PFSK-1 (cell line): Measurements from ENCODE around the gene DCC.

Experiments
- FOXP2 ChIP-seq: optimal IDR thresholded peaks from 2 replicates; pipeline ENCODE3; 2011; ENCODE audit warnings: borderline replicate concordance, control low read depth, inconsistent platforms; ENCODE audit not compliant: insufficient read depth; ENCODE audit errors: extremely low read length, extremely low read depth
- POLR2AphosphoS5 ChIP-seq: IDR thresholded peaks from 2 replicates; pipeline ENCODE4 v1.6.1; 2012; ENCODE audit warnings: low read depth, mild to moderate bottlenecking, control low read depth, low read length, moderate library complexity
- SIN3A ChIP-seq: IDR thresholded peaks from 2 replicates; pipeline ENCODE4 v1.6.1; 2012; ENCODE audit warnings: mild to moderate bottlenecking, low read length, moderate library complexity, borderline replicate concordance; ENCODE audit not compliant: insufficient read depth
- TAF1 ChIP-seq: IDR thresholded peaks from 2 replicates; pipeline ENCODE4 v1.6.1; 2012; ENCODE audit warnings: low read length, control low read depth, borderline replicate concordance; ENCODE audit not compliant: insufficient read depth
- TF ChIP-seq, protein P1 (sequence below), 2 experiments: IDR thresholded peaks; 2 replicates each; pipeline versions ENCODE4 v1.6.1 to v1.8.0; 2011 to 2012; ENCODE audit warnings: low read depth in 2 of 2, low read length in 2 of 2, control low read depth in 1 of 2, inconsistent platforms in 1 of 2, mild to moderate bottlenecking in 1 of 2, moderate library complexity in 1 of 2; ENCODE audit not compliant: insufficient read depth in 1 of 2

DNA sequence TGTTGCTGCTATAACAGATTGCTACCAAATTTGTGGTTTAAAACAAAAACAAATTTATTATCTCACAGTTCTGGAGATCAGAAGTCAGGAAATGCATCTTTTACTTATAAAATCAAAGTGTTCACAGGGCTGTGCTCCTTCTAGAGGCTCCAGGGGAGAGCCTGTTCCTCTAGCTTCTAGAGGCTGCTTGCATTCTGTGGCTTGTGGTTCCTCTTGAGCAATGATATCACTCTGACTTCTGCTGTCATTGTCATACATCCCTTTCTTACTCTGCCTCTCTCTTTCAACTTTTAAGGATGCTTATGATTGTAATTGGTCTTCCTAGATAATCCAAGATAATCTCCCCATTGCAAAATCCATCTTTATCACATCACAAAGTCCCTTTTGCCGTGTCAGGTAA lies 6.1 kb upstream of the DCC start:
- TF ChIP-seq, protein P1, sequence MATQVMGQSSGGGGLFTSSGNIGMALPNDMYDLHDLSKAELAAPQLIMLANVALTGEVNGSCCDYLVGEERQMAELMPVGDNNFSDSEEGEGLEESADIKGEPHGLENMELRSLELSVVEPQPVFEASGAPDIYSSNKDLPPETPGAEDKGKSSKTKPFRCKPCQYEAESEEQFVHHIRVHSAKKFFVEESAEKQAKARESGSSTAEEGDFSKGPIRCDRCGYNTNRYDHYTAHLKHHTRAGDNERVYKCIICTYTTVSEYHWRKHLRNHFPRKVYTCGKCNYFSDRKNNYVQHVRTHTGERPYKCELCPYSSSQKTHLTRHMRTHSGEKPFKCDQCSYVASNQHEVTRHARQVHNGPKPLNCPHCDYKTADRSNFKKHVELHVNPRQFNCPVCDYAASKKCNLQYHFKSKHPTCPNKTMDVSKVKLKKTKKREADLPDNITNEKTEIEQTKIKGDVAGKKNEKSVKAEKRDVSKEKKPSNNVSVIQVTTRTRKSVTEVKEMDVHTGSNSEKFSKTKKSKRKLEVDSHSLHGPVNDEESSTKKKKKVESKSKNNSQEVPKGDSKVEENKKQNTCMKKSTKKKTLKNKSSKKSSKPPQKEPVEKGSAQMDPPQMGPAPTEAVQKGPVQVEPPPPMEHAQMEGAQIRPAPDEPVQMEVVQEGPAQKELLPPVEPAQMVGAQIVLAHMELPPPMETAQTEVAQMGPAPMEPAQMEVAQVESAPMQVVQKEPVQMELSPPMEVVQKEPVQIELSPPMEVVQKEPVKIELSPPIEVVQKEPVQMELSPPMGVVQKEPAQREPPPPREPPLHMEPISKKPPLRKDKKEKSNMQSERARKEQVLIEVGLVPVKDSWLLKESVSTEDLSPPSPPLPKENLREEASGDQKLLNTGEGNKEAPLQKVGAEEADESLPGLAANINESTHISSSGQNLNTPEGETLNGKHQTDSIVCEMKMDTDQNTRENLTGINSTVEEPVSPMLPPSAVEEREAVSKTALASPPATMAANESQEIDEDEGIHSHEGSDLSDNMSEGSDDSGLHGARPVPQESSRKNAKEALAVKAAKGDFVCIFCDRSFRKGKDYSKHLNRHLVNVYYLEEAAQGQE (IDR thresholded peaks at IDR 0.05; ENCODE audit: insufficient read depth in 1 of 2, low read depth in 2 of 2, low read length in 2 of 2): no peak
- no peak for TF ChIP-seq SIN3A
- TF ChIP-seq TAF1: no peak
- TF ChIP-seq POLR2AphosphoS5: no peak
- no peak for TF ChIP-seq FOXP2
